ENCODE results near the gene GJC2.

Gene GJC2

GRCh38 chr1:228114827-228115226, 34.9 kb upstream of the GJC2 start:
- no peak for DNase-seq (ENCODE audit: low read depth)

GRCh38 chr1:228117335-228117734, 32.4 kb upstream of the GJC2 start:
- DNase-seq (ENCODE audit: low read depth), result no peak

- no peak for DNase-seq (ENCODE audit: low read depth)
Observed at GRCh38 chr1:228118040-228118439, 31.7 kb upstream of the GJC2 start.

GRCh38 chr1:228120351-228120750, 29.4 kb upstream of the GJC2 start:
- no peak for DNase-seq (ENCODE audit: low read depth)

- no peak for DNase-seq (ENCODE audit: low read depth)
Observed at GRCh38 chr1:228120857-228121489, 28.8 kb upstream of the GJC2 start.

GRCh38 chr1:228122921-228123441, 26.7 kb upstream of the GJC2 start:
- DNase-seq (ENCODE audit: low read depth), result no peak

- DNase-seq (ENCODE audit: low read depth), result no peak
Observed at GRCh38 chr1:228123505-228123904, 26.2 kb upstream of the GJC2 start.

- DNase-seq (ENCODE audit: low read depth), result no peak
Observed at GRCh38 chr1:228125185-228125584, 24.5 kb upstream of the GJC2 start.

GRCh38 chr1:228131766-228132165, 18.0 kb upstream of the GJC2 start:
- DNase-seq (ENCODE audit: low read depth), result no peak

GRCh38 chr1:228134591-228134990, 15.1 kb upstream of the GJC2 start:
- no peak for DNase-seq (ENCODE audit: low read depth)

- DNase-seq (ENCODE audit: low read depth), result no peak
Observed at GRCh38 chr1:228136901-228137300, 12.8 kb upstream of the GJC2 start.

- no peak for DNase-seq (ENCODE audit: low read depth)
Observed at GRCh38 chr1:228139406-228139930, 10.3 kb upstream of the GJC2 start.

GRCh38 chr1:228139931-228140723, 9.6 kb upstream of the GJC2 start, which contains the start of gene GUK1:
Gene GUK1, plus strand, starts transcription at chr1:228140279. Its CDS starts 24 bp downstream, at chr1:228140303.
- peak; percentile 100 for DNase-seq (ENCODE audit: low read depth)

GRCh38 chr1:228140724-228141225, 9.0 kb upstream of the GJC2 start:
- no peak for DNase-seq (ENCODE audit: low read depth)

- DNase-seq (ENCODE audit: low read depth), result no peak
Observed at GRCh38 chr1:228141226-228142044, 8.3 kb upstream of the GJC2 start.

GRCh38 chr1:228142155-228142691, 7.5 kb upstream of the GJC2 start:
- no peak for DNase-seq (ENCODE audit: low read depth)

- no peak for DNase-seq (ENCODE audit: low read depth)
Observed at GRCh38 chr1:228142701-228143136, 7.0 kb upstream of the GJC2 start.

GRCh38 chr1:228143480-228144192, 6.1 kb upstream of the GJC2 start:
- DNase-seq (ENCODE audit: low read depth), result no peak

GRCh38 chr1:228144193-228144992, 5.3 kb upstream of the GJC2 start:
- DNase-seq (ENCODE audit: low read depth), result no peak

GRCh38 chr1:228144993-228145343, 4.8 kb upstream of the GJC2 start:
- DNase-seq (ENCODE audit: low read depth), result no peak
